Testis (tissue), 3 donors: ENCODE measurements around the gene HTR2B. TPM values are rescaled to one million over a fixed set of nuclear protein-coding genes. Genes with fewer than 3 reads are reported as not detected.

ENCODE experiments used
- DNase-seq: peaks from one replicate; pipeline ENCODE4 v3.0.0-alpha.2; 2019
- H3K27ac ChIP-seq, 2 donors: fragments of 200-600 bp; sonication (generic); one replicate each; pipeline ENCODE4 v1.5.1; 2019
- H3K27me3 ChIP-seq: fragments of 200-600 bp; sonication (generic); one replicate; pipeline ENCODE4 v1.5.1; 2019
- H3K36me3 ChIP-seq: fragments of 200-600 bp; sonication (generic); one replicate; pipeline ENCODE4 v1.5.1; 2017; ENCODE audit warnings: low read depth; ENCODE audit errors: missing control alignments
- H3K4me1 ChIP-seq: fragments of 200-600 bp; sonication (generic); one replicate; pipeline ENCODE4 v1.5.1; 2019
- H3K4me3 ChIP-seq, 2 donors: fragments of 200-600 bp; sonication (generic); one replicate each; pipeline ENCODE4 v1.5.1; 2017 to 2019
- H3K9me3 ChIP-seq: fragments of 200-600 bp; sonication (generic); one replicate; pipeline ENCODE4 v1.5.1; 2017
- POLR2A ChIP-seq: fragments of 450-650 bp; IDR thresholded peaks from one replicate; pipeline ENCODE4 v1.6.1; 2017; ENCODE audit warnings: antibody characterized with exemption, mild to moderate bottlenecking, moderate library complexity
- WGBS, 2 donors: methylation state at CpG; one replicate each; pipeline ENCODE4 v1.1.5; 2018; 5-methylcytosine and 5-hydroxymethylcytosine counted together
- intact Hi-C: fragments of 100-400 bp; cut with DNase I; formaldehyde crosslinking; loops from one replicate; pipeline ENCODE4 v1.15.1; 2023; ENCODE audit warnings: low total_unique reads
- polyA plus RNA-seq: library from polyadenylated mRNA; stranded (reverse); fragments of 350-450 nt; fragmentation: Illumina TruSeq; extraction: RNeasy Lipid Tissue Mini Kit (QIAGEN cat#74804); gene quantifications from one replicate; pipeline ENCODE4 v1.2.3, GENCODE V29; 2014; ENCODE audit warnings: low read depth, low replicate concordance; ENCODE audit not compliant: insufficient read depth
- total RNA-seq, 2 donors: library from RNA; depleted of rRNA; stranded (reverse); fragments of >200 nt; gene quantifications; one replicate each; pipeline ENCODE4 v1.2.3, GENCODE V29; 2016
- TF ChIP-seq, protein P1 (sequence below), 3 experiments: fragments of 450-650 bp in 2 of 3; fragments of 200-600 bp in 1 of 3; sonication (generic) in 1 of 3; IDR thresholded peaks; one replicate each; pipeline ENCODE4 v1.5.1; 2016 to 2019; ENCODE audit warnings: antibody characterized with exemption in 3 of 3, mild to moderate bottlenecking in 2 of 3, moderate library complexity in 1 of 3

The HTR2B gene
- total and polyA plus RNA-seq, 3 donors from 2014 or later, result 0.16 to 0.71 (median 0.37) TPM

DNA sequence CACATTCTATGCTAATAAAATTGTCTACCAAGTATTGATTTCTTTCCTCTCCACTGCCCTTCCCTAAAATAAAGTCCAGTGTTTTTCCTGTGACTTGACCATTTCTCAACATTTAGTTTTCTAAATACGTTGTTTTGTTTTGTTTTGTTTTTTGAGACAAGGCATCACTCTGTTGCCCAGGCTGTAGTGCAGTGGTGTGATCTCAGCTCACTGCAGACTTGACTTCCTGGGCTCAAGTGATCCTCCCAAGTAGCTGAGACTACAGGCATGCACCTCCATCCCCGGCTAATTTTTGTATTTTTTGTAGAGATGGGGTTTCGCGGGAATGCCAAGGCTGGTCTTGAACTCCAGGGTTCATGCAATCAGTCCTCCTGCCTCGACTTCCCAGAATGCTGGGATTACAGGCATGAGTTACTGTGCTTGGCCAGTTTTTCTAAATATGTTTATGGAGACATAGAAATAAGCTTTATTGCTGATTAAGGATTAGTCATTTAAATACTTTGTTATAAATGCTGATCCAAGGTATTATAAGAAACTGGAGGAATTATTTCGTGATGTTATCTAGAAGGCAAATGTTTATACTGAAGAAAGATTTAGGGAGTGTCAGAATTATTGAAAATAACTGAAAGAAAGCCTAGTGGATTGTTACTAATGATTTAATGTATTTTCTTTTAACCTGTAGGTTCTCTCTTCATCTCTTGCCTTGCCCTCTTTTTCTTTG lies 5.7 kb upstream of the HTR2B start:
- Histone ChIP-seq H3K36me3 (no peaks in the 10 kb centered on the region), H3K9me3 (no peaks in the 10 kb centered on the region), H3K27me3 (no peaks in the 10 kb centered on the region), H3K4me3 (no peak overlapping the region), H3K27ac (no peak overlapping the region), H3K4me1 (peaks cover 6% of the 10 kb centered on the region)
- WGBS, 2 donors, result 88 to 93% methylated on average over 6 of the region's 6 CpGs
- DNase-seq, result no peak
- no peak for TF ChIP-seq POLR2A
- TF ChIP-seq, protein P1, sequence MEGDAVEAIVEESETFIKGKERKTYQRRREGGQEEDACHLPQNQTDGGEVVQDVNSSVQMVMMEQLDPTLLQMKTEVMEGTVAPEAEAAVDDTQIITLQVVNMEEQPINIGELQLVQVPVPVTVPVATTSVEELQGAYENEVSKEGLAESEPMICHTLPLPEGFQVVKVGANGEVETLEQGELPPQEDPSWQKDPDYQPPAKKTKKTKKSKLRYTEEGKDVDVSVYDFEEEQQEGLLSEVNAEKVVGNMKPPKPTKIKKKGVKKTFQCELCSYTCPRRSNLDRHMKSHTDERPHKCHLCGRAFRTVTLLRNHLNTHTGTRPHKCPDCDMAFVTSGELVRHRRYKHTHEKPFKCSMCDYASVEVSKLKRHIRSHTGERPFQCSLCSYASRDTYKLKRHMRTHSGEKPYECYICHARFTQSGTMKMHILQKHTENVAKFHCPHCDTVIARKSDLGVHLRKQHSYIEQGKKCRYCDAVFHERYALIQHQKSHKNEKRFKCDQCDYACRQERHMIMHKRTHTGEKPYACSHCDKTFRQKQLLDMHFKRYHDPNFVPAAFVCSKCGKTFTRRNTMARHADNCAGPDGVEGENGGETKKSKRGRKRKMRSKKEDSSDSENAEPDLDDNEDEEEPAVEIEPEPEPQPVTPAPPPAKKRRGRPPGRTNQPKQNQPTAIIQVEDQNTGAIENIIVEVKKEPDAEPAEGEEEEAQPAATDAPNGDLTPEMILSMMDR (IDR thresholded peaks at IDR 0.05), result no peak
- intact Hi-C loops, result no loop called here

DNA sequence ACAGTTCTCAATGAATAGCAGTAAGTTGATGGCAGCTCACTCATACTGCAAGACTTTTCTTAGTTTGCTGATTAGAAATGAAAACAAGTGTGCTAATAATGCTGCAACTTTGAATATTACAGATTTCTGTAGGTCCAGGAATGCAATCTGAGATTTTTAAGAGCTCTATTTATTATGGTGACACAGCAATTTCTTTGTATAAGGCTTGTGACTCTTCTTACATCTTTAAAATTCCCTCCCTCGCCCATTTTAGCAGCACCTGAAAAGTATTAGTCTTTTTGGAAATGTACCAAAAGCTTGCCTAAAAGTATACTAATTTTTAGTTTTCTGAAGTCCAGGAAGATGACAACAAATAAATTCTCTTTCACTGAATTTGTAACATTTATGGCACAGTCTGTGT lies 4.4 kb upstream of the HTR2B start:
- WGBS, 2 donors, result 85 to 93% methylated on average over 1 of the region's 1 CpG
- no peaks in the 10 kb centered on the region for H3K9me3 ChIP-seq
- H3K27ac ChIP-seq, result no peak overlapping the region
- intact Hi-C loops, result no loop called here
- no peaks in the 10 kb centered on the region for H3K36me3 ChIP-seq
- TF ChIP-seq, protein P1 (IDR thresholded peaks at IDR 0.05), result no peak
- H3K4me1 ChIP-seq, result peaks cover 11% of the 10 kb centered on the region
- no peak for DNase-seq
- no peak overlapping the region for H3K4me3 ChIP-seq
- H3K27me3 ChIP-seq, result no peaks in the 10 kb centered on the region

DNA sequence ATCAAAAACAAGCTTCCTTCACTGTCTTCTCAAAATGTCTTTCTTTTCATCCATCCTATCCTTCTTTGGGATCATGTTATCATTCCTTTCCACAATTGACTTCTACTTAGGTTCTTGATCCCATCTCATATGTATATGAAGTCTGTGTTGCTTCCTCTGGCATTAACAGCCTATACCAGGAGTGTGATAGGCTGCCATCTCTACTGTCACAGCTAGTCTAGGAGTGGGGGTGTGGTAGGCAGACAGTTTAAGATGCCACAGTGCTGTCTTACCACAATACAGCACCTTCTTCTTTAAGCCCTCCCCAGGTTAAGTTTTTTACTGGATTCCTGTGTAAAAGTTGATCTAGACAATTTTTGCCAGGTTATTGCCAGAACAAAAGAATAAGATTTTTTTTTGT lies 3.7 kb upstream of the HTR2B start:
- H3K27me3 ChIP-seq, result no peaks in the 10 kb centered on the region
- H3K4me1 ChIP-seq, result peaks cover 11% of the 10 kb centered on the region
- H3K9me3 ChIP-seq, result no peaks in the 10 kb centered on the region
- no peak overlapping the region for H3K27ac ChIP-seq
- H3K36me3 ChIP-seq, result no peaks in the 10 kb centered on the region
- H3K4me3 ChIP-seq, result no peak overlapping the region
- intact Hi-C loops, result no loop called here
- no peak for TF ChIP-seq POLR2A
- TF ChIP-seq, protein P1 (IDR thresholded peaks at IDR 0.05), result no peak
- DNase-seq, result no peak

DNA sequence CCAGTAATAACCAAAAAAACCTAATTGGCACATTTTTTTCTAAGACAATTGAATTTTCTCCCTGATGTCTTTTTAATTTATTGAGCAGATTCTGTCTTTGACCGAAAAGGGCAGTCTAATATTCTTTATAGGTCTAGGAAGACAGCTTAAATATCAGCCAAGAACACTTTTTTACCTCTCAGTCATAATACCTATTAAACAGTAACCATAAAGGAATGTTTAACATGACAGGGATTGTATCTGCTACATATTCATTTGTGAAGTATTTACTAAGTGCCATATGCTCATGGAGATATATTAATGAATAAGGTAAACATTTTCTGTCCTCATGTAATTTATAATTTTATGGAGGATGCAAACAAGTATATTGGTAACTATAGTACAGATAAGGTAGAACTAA lies 3.1 kb upstream of the HTR2B start:
- H3K4me1 ChIP-seq, result peaks cover 11% of the 10 kb centered on the region
- no peaks in the 10 kb centered on the region for H3K36me3 ChIP-seq
- no peak for DNase-seq
- H3K27ac ChIP-seq, result no peak overlapping the region
- H3K27me3 ChIP-seq, result no peaks in the 10 kb centered on the region
- no peak overlapping the region for H3K4me3 ChIP-seq
- no peaks in the 10 kb centered on the region for H3K9me3 ChIP-seq
- TF ChIP-seq, protein P1 (IDR thresholded peaks at IDR 0.05), result no peak
- no peak for TF ChIP-seq POLR2A
- intact Hi-C loops, result no loop called here
- 56 to 73% methylated on average over 1 of the region's 1 CpG for WGBS, 2 donors

DNA sequence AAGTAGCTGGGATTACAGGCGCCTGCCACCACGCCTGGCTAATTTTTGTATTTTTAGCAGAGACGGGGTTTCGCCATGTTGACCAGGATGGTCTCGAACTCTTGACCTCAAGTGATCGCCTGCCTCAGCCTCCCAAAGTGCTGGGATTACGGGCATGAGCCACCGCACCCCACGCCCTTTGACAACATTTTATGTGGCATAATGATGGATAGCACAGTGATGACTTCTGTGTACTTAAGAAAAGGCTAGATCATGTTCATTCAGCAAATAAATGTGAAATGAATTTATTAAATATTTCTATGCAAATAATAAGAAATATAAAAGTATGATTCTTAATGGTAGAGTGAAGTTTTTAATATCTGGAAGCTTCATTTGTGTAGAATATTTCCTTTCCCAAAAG lies 2.6 kb upstream of the HTR2B start:
- no peaks in the 10 kb centered on the region for H3K36me3 ChIP-seq
- no peak overlapping the region for H3K4me3 ChIP-seq
- 91 to 98% methylated on average over 9 of the region's 9 CpGs for WGBS, 2 donors
- DNase-seq, result no peak
- no peak for TF ChIP-seq POLR2A
- TF ChIP-seq, protein P1 (IDR thresholded peaks at IDR 0.05), result no peak
- H3K4me1 ChIP-seq, result peaks cover 11% of the 10 kb centered on the region
- no peaks in the 10 kb centered on the region for H3K27me3 ChIP-seq
- no peaks in the 10 kb centered on the region for H3K9me3 ChIP-seq
- intact Hi-C loops, result no loop called here
- H3K27ac ChIP-seq, result no peak overlapping the region
